Stimulated activated CD8-positive, alpha-beta memory T cell treated with anti-CD3 and anti-CD28 coated beads, Interleukin-7, amount 100 ng/mL, for 24 hours (primary cell): ENCODE results near the gene SFSWAP.
"Not testable (repeated sequence)": the region's sequence is repeated elsewhere in the genome, so short reads cannot be mapped to it uniquely, and the experiment has no call there.

Experiments
- DNase-seq: peaks from one replicate; pipeline ENCODE4 v3.0.0-alpha.2; 2020; ENCODE audit warnings: low read depth

SFSWAP gene

GRCh38 chr12:131759176-131759575 is 48.3 kb downstream of the SFSWAP start:
- DNase-seq = no peak

GRCh38 chr12:131761638-131762037 is 50.7 kb downstream of the SFSWAP start:
- no peak for DNase-seq

- DNase-seq = no peak
Observed at GRCh38 chr12:131764738-131765137, 53.8 kb downstream of the SFSWAP start.

GRCh38 chr12:131765961-131766360 is 55.1 kb downstream of the SFSWAP start:
- no peak for DNase-seq

GRCh38 chr12:131766382-131767107 is 55.7 kb downstream of the SFSWAP start:
- no peak for DNase-seq

GRCh38 chr12:131770120-131770519 is 59.2 kb downstream of the SFSWAP start:
- no peak for DNase-seq

- DNase-seq = no peak
Observed at GRCh38 chr12:131771965-131772364, 61.1 kb downstream of the SFSWAP start.

- DNase-seq = no peak
Observed at GRCh38 chr12:131773582-131774221, 62.8 kb downstream of the SFSWAP start.

GRCh38 chr12:131774576-131775391 is 63.9 kb downstream of the SFSWAP start:
- no peak for DNase-seq

- no peak for DNase-seq
Observed at GRCh38 chr12:131775392-131776236, 64.7 kb downstream of the SFSWAP start.

GRCh38 chr12:131776237-131776889 is 65.5 kb downstream of the SFSWAP start:
- DNase-seq = no peak

GRCh38 chr12:131777269-131777668 is 66.4 kb downstream of the SFSWAP start:
- DNase-seq = not testable (repeated sequence)

- no peak for DNase-seq
Observed at GRCh38 chr12:131779027-131779426, 68.1 kb downstream of the SFSWAP start.

GRCh38 chr12:131782061-131782460 is 71.2 kb downstream of the SFSWAP start:
- DNase-seq = no peak

- DNase-seq = no peak
Observed at GRCh38 chr12:131783915-131784541, 73.1 kb downstream of the SFSWAP start.

GRCh38 chr12:131784909-131785762 is 74.2 kb downstream of the SFSWAP start:
- DNase-seq = no peak

- DNase-seq = no peak
Observed at GRCh38 chr12:131785763-131786330, 75.0 kb downstream of the SFSWAP start.

- no peak for DNase-seq
Observed at GRCh38 chr12:131786331-131786730, 75.4 kb downstream of the SFSWAP start.

GRCh38 chr12:131787143-131787660 is 76.3 kb downstream of the SFSWAP start:
- no peak for DNase-seq
